Hypothalamus (tissue), 51 donors: ENCODE measurements around the gene LIMK2.
"Not testable (repeated sequence)": the region's sequence is repeated elsewhere in the genome, so short reads cannot be mapped to it uniquely, and the experiment has no call there.

Experiments used
- DNase-seq, 51 donors: peaks; one replicate each; lab custom pipeline; 2025; lab: John Stamatoyannopoulos, UW

LIMK2 gene

DNA sequence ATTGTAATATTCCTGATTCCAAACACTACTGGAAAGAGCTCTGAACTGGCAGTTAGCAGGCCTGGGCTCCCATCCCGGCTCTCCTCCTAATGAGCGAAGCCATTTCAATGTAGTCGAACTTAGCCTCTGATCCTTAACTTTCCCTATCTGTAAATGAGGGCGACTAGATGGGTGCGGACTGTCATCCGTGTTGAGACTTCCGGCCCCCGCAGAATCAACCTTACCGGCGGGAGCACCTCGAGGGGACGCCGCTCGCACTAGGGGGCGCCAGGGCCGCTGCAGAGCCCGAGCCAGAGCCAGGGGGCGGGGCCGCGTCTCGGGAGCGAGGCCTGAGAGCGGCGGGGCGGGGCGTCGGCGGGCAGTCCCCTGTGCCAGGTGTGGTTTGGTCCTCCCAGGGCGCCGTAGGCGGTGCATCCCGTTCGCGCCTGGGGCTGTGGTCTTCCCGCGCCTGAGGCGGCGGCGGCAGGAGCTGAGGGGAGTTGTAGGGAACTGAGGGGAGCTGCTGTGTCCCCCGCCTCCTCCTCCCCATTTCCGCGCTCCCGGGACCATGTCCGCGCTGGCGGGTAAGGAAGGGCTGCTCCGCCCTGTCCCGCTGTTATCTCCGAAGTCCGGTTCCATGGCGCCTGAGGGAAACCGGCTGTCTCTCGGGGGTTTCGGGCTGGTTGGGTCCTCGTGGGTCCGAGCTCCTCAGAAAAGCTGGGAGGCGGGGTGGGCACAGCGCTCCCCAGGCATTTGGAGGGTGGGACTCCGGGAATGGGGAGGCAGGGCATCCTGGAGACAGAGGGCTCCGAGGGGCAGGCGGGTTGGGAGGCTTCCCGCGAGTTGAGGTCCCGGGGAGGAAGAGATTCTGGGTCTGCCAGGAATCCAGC is at the start of gene LIMK2:
Gene LIMK2, plus strand, starts transcription at position 437 of the 869 bp plus-strand sequence. Its CDS starts 111 bp downstream, at position 548.
- DNase-seq, result peak; percentile 15 to 95 (median 81)

DNA sequence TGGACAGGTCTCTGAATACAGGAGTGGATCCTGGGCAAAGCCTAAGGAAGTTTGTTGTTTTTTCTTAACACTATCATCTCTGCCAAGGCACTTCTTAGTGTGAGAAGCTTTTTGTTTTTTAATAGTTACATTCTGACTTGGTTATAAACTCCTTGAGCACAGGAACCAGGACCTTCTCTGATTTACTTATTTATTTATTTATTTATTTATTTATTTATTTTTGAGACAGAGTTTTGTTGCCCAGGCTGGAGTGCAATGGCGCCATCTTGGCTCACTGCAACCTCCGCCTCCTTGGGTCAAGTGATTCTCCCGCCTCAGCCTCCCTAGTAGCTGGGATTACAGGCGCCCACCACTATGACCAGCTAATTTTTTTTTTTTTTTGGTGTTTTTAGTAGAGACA is 41.1 kb upstream of the LIMK2 start:
- DNase-seq, result no peak

- not testable (repeated sequence) for DNase-seq
These were observed 40.4 kb upstream of the LIMK2 start for GRCh38 chr22:31171734-31172133.

GRCh38 chr22:31173386-31174145 is 38.5 kb upstream of the LIMK2 start:
- no peak for DNase-seq

DNA sequence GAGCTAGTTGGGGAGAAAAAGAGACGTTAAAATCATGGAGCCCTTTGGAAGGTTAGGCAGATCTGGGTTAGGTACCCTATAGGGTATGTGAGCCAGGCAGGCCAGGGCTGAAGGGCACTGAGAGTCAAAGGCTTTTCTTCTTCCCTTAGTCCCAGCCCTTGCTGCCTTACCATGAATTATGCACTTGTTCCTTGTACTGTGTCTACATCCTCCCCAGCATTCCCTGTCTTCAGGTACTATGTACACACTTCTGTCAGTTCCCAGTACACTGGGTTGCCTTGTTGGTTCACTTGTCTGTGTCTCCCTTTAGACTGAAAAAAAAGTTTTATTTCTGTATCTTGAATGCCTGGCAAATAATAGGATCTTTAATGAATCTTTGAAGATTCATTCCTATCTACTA is 35.2 kb upstream of the LIMK2 start:
- DNase-seq, result no peak

DNA sequence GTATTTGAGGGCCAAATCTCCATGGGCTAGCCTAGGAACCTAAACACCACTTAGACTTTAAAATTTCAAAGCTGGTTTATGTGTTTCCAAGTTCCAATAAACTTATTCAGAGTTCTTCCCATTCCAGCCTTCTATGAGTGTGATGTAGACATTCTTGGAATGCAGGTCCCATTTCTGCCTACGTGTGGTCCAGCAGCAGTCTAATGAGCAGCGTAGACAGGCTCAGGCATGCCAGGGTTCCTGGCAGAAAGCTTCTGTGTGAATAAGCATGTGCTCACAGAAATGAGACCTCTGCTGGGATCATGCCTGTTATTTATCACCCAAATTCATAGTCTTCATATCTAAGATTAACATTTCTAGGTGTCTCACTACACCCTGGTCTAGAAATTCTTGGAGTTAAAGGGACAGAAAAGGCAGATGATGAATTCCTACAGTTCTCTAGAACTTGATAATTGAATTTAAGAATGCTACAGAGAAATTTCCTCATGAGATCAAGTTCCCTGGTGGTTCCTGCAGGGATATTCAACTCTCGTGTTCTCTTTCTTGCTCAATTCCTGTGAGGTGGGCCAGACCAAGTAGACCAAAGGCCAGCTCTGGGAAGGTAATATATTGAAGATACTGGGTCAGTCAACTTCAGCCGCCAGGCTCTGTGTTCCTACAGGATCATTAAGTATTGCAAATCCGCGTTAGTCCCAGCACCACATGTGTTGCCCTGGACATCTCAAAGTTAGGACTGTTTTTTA is 34.5 kb upstream of the LIMK2 start:
- no peak for DNase-seq

DNA sequence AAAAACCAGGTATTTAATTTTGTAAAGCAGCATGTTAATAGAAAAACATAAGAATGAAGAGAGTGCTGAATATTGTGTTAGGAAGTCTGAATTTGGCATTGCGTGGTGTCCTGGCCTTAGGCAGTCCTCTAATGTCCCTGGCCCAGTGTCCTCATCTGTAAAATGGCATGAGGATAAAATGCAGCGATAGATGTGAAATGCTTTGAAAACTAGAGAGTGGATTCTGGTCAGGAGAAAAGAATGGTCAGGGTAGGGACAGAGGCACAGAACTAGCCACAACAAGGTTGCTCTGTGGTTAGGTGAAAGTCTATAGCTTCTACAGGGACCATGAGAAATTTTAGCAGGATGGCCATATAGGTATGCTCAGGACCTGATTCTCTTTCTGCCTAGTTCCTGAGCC is 33.2 kb upstream of the LIMK2 start:
- DNase-seq, result no peak

DNA sequence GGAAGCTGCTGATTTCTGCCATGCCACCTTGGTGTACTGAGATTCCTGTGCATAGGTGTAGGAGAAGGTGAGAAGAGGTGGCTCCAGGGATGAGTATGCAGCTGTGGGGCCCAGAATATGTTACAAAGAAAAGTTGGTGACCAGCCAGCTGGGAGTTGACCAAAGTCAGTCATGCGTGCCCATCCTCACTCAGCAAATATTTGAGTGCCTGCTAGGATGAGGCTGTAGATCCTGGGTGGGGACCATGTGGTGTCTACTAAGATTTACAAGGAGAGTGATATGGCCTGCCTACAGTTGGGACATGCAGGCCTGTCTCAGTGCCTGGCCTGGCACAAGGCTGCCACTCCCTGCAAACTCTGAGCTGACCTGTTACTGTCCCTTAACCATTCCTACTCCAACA is 32.8 kb upstream of the LIMK2 start:
- DNase-seq, result no peak

- no peak for DNase-seq
These were observed 28.1 kb upstream of the LIMK2 start for GRCh38 chr22:31184015-31184414.

DNA sequence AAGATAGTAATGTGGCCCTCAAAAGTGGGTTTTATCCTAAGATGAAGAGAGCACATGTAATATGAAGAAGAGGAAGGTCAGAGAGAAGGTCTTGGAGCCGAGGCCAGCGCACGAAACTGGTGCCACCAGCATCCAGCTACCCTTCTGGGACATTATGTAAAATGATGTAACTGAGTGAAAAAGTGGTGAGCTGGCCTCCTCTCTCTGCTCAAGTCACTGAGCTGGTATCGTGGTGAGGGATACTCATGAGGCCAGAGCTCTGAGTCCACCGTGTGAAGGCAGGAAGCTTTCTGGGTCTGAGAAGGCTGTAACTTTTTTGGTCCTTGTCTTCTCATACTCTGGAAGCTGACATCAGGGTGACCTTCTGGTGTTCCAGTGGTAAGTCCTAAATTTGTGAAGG is 27.0 kb upstream of the LIMK2 start:
- no peak for DNase-seq

GRCh38 chr22:31187627-31188026 is 24.5 kb upstream of the LIMK2 start:
- DNase-seq, result no peak

DNA sequence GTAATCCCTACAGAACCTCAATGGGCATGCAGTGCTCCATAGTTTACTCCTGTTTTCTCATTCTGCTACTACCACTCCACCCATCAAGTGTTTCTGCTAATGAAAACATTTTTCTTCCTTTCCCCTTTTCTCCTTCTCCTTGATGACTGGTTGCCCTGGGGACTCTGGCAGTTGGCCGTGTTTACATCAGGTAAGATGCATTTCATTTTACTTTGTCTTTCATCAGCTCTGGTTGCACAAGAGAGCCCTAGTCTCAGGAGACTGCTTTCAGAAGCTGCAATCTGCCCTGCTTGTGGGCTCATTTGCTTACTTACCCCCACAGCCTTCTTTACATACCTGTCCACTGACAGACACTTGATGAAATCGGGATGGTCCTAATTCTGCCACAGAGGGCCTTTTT is 19.6 kb upstream of the LIMK2 start:
- DNase-seq, result no peak

GRCh38 chr22:31193092-31193491 is 19.0 kb upstream of the LIMK2 start:
- DNase-seq, result peak in 2 of 51 donors; percentile 18 to 37

DNA sequence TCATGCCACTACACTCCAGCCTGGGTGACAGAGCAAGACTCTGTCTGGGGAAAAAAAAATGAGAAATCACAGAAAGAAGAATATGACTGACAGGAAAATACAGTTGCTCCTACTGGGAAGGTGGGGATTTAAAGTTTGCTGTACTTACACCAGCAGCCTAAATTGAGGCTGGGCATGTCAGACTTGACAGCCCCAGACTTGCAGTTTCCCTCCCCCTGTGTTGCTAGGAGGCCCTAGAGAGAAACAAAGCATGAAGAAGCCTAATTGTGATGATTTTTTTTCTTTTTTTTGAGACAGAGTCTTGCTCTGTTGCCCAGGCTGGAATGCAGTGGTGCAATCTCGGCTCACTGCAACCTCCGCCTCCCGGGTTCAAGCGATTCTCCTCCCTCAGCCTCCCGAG is 17.4 kb upstream of the LIMK2 start:
- DNase-seq, result not testable (repeated sequence)

GRCh38 chr22:31199187-31199586 is 12.9 kb upstream of the LIMK2 start:
- DNase-seq, result no peak

GRCh38 chr22:31204352-31204984 is 7.6 kb upstream of the LIMK2 start:
- DNase-seq, result not testable (repeated sequence)

DNA sequence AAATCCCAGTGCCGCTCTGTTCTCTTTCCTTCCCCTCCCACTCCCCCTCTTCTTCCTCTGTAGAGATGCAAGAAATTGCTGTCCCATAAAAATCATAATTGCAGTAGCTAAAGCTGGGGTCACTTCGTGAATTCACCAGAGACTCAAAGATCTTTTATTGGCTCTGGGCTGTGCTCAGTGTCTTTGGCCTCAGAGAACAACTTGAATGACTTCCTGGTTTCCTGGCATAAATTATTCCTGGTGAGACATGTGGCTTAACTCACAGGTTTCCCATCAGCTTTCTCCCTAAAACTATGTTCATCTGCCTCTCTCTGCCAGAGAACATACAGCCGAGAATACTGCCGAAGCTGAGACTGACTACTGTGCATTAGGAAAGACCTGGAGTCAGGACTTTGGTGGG is 7.0 kb upstream of the LIMK2 start:
- DNase-seq, result not testable (repeated sequence)

DNA sequence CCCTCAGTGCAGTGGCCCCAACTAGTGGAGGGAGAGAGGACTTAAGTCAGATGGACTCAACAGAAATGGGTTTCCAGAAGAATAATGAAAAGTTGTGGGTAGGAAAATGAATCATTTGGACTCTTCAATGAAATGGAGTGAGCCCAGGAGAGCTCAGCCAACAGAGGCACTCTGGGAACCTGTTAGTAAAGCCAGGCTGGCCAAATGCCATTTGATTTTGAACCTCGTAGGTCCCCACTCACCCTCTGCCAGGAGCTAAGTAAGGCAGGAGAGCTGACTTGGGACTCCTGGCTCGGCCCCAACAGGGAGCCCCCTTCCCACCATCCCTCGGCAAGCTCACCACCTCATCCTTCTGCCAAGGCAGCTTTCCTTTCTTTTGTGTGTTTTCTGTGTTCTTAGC is 5.6 kb upstream of the LIMK2 start:
- DNase-seq, result not testable (repeated sequence)

DNA sequence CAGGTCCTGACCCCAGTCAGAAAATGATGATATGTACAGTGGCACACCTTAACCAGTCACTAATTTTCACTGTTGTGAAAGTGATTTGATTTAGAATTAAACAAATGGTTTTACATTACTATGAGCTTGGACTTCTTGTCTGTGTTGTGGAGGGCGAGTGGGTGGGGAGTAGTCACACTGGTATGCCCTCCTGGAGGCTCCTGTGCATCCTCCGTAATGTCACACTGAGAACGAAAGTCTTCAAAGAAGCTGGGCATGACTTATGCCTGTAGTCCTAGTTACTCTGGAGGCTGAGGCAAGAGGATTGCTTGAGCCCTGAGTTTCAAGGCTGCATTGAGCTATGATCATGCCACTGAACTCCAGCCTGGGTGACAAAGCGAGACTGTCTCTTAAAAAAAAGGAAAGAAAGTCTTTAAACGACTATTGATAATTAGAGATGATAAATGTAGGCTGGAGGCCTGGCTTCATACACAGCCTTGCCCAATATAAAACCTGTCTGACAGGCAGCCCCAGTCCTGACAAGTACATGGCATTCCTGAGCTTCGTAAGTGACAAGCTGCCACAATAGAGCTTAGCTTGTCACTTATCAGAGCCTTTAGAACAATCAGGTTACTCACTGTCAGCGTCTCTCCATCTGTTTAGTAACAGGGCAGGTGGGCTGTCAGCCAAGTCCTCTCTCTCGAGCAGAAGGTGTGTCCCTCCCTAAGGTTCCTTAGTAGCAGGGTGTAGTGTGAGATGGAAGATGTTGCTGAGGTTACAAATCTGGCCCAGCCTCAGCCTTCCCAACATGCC is 5.0 kb upstream of the LIMK2 start:
- no peak for DNase-seq
